ENCODE data around the gene VPS13D.

DNA sequence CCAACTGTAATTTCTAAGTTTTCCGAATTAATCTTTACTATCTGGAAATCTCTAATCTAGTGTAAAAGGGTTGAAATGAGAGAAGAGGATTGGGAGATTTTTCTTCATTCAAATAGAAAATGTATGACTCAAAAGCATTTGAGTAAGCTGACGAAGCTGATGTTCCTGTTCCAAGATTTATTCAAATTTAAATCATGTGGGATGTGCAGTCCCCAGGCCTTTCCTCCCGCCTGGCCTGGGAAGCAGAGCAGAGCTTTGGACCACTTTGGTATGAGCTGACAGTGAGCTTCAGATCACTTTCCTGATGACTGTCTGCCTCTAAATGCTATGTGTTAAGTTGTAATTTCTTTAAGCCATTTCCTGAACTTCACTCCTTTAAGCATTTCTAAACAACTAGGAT, 196.2 kb downstream of the VPS13D start:
- no peak for TF ChIP-seq POLR2A (IDR thresholded peaks at IDR 0.05; ENCODE audit: low read length)
- TF ChIP-seq GATA1 (IDR thresholded peaks at IDR 0.05; ENCODE audit: low read depth, low read length): no peak

Measured in erythroblast (primary cell).